ENCODE data around the gene NID2.

DNA sequence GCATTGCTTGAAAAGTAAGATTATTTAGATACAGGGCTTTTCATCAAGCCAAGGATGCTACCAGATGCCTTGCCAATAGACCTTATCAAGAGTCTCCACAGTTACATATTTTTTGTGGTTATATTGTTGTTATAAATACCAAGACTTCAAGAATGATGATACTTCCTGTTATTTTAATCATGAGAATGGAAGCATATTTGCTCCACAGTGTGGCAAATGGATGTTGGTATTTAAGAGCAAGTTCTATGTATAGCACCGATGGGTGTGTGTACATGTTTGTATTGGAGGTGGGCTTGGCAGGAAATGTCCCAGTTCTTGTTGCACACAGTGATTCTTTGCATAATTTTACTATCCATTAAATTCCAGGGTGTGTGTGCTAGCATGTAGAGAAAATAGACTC is 4.4 kb upstream of the NID2 start:
- TF ChIP-seq POLR2A (IDR thresholded peaks at IDR 0.05; ENCODE audit: low read depth, low read length) (no peak), POLR2AphosphoS5 (IDR thresholded peaks at IDR 0.05; ENCODE audit: low read depth, low read length) (no peak)

All from GM12892 (cell line).